Upper lobe of right lung (tissue), 1 donor: ENCODE data around the gene NCOR2. TPM values are rescaled to one million over a fixed set of nuclear protein-coding genes. Genes with fewer than 3 reads are reported as not detected.

Experiments
- ATAC-seq: fragments of 200-7000 bp; cut with Tn5 transposase; one replicate; pipeline ENCODE4 v1.9.1; 2020; ENCODE audit warnings: mild to moderate bottlenecking, moderate library complexity
- DNase-seq: peaks from one replicate; pipeline ENCODE4 v3.0.0-alpha.2; 2020
- H3K27ac ChIP-seq: fragments of 200-600 bp; one replicate; pipeline ENCODE4 v1.8.0; 2022
- H3K27me3 ChIP-seq: fragments of 200-600 bp; one replicate; pipeline ENCODE4 v1.8.0; 2022; ENCODE audit warnings: mild to moderate bottlenecking
- H3K36me3 ChIP-seq: fragments of 200-600 bp; one replicate; pipeline ENCODE4 v1.8.0; 2022
- H3K4me1 ChIP-seq: fragments of 200-600 bp; one replicate; pipeline ENCODE4 v1.8.0; 2022
- H3K4me3 ChIP-seq: fragments of 200-600 bp; one replicate; pipeline ENCODE4 v1.8.0; 2022; ENCODE audit warnings: mild to moderate bottlenecking
- H3K9me3 ChIP-seq: fragments of 200-600 bp; one replicate; pipeline ENCODE4 v1.8.0; 2022
- intact Hi-C: fragments of 100-400 bp; cut with DNase I; formaldehyde crosslinking; loops from one replicate; pipeline ENCODE4 v1.11.0; 2022
- total RNA-seq: library from RNA; stranded (reverse); fragmentation: NEBNext Ultra II Directional; extraction: Animal tissue kit (Norgen Biotek cat#: 25700); gene quantifications from one replicate; pipeline ENCODE4 v1.2.1, GENCODE V29; 2021
- TF ChIP-seq, protein P1 (sequence below): fragments of 200-600 bp; IDR thresholded peaks from one replicate; pipeline ENCODE4 v1.8.0; 2022; ENCODE audit warnings: antibody characterized with exemption
- donor health status: DM: no; HTN: yes; CAD: no; lungs with severe emphysema.

NCOR2 gene
- total RNA-seq, 1 donor from 2014 or later, result 336 TPM

DNA sequence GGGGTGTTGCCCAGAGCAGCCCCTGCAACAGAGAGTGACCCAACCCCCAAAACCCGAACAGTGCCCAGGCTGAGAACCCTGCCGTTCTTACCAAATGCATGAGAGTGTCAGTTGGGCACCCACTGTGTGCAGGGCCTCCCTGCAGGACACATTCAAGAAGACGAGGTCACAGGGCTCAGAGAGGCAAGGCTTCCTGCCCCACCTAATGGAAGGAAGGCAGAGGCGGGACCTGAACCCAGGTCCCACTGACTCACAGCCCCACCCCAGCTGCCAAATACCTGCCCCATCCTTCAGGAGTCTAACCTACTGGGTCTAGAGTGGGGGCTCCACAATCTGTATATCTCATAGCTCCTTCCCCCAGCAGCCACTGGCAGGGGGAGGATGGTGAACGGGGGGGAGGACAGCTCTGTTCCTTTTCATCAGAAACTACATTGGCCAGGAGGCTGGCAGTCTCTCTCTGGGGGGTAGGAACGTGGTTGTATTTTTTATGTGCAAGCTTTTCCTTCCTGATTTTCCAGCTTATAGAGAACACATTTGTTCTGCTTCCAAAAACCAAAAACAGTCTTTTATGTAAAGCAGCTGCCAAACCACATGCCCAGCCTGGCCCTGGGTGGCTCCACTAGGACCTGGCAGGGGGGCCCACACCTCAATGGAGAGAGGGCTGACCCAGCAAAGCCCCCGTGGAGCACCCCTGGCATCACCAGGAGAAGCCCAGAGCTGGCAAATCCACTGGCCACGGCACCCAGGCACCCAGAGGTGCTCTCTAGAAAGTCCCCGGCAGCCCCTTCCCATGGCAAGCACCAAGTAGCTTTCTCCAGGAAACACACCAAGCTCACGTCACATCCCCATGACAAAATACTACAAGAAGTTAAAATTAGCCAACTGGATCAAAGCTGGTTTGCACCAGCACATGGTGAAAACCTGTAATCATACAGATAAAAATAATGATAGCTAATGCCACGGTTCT, 17.0 kb downstream of the NCOR2 start:
- TF ChIP-seq, protein P1, sequence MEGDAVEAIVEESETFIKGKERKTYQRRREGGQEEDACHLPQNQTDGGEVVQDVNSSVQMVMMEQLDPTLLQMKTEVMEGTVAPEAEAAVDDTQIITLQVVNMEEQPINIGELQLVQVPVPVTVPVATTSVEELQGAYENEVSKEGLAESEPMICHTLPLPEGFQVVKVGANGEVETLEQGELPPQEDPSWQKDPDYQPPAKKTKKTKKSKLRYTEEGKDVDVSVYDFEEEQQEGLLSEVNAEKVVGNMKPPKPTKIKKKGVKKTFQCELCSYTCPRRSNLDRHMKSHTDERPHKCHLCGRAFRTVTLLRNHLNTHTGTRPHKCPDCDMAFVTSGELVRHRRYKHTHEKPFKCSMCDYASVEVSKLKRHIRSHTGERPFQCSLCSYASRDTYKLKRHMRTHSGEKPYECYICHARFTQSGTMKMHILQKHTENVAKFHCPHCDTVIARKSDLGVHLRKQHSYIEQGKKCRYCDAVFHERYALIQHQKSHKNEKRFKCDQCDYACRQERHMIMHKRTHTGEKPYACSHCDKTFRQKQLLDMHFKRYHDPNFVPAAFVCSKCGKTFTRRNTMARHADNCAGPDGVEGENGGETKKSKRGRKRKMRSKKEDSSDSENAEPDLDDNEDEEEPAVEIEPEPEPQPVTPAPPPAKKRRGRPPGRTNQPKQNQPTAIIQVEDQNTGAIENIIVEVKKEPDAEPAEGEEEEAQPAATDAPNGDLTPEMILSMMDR, result no peak
- no peaks in the 10 kb centered on the region for H3K9me3 ChIP-seq
- no peaks in the 10 kb centered on the region for H3K36me3 ChIP-seq
- no peaks in the 10 kb centered on the region for H3K27me3 ChIP-seq
- no peak overlapping the region for H3K4me3 ChIP-seq
- peak overlapping the region; percentile 78 for H3K27ac ChIP-seq
- DNase-seq (no peak), ATAC-seq (peak; percentile 8)
- H3K4me1 ChIP-seq, result peaks cover 79% of the 10 kb centered on the region
- intact Hi-C loops, result no loop called here

DNA sequence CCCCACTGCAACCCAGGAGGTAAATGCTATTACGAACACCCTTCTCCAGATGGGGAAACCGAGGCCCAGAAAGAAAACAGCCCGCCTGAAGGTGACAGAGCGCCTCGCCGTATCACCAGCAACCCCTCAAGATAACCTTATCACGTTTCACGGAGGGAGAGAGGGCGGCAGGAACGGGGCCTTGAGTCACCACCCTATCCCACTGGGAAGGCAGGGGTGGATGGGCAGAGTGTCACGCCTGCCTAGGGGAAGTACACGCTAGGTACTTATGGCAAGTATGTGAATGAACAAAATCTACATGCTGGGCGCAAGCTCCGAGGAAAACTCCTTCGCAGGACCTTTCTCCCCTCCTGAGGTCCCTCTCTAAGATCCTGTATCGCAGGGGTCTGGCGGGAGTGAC, 17.8 kb downstream of the NCOR2 start:
- H3K27ac ChIP-seq, result peak overlapping the region; percentile 78
- peak; percentile 38 for ATAC-seq
- no peak for DNase-seq
- intact Hi-C loops, result no loop called here
- peaks cover 78% of the 10 kb centered on the region for H3K4me1 ChIP-seq
- no peak overlapping the region for H3K4me3 ChIP-seq
- H3K36me3 ChIP-seq, result no peaks in the 10 kb centered on the region
- no peaks in the 10 kb centered on the region for H3K27me3 ChIP-seq
- no peaks in the 10 kb centered on the region for H3K9me3 ChIP-seq
- TF ChIP-seq, protein P1, result no peak

DNA sequence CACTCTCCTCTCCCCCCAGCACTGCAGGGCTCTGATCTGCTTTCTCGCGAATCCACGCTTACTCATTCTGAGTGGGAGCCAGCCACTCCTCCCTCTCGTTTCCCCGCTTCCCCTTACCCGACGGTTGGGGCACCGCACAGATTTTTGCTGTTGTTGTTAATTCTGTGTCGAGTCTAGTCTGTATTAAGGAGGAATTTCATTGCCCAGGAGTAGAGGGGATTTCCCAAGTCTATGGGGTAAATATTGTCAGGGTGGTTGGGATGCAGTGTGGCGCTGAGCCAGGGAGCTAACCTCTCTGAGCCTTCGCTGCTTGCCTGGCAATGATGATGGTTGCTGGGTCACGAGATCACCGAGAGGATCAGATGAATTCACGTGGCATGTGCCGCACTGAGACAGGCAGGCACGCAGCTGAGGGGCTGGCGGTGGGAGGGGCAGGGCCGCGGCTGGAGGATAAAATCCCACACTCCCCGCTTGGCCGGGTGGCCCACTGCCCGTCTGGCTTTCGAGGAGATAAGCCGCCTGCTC, 18.5 kb downstream of the NCOR2 start:
- peak; percentile 75 for DNase-seq
- intact Hi-C loops, result no loop called here

DNA sequence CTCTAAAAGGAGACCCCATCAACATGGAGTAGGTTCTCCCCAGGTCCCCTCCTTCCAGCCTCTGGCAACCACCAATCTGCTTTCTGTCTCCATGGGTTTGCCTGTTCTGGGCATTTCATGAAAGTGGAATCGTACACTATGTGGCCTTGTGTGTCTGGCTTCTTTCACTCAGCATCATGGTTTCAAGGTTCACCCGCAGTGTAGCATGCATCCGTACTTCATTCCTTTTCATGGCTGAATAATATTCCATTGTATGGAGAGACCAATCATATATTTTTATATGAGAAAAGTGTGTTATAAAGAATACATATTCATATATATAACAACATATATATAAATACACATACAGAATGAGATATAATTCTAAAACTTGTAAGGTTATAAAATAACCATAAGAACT, 19.8 kb downstream of the NCOR2 start:
- no peak overlapping the region for H3K4me3 ChIP-seq
- H3K9me3 ChIP-seq, result no peaks in the 10 kb centered on the region
- DNase-seq (no peak), ATAC-seq (no peak)
- H3K36me3 ChIP-seq, result no peaks in the 10 kb centered on the region
- TF ChIP-seq, protein P1, result no peak
- no peaks in the 10 kb centered on the region for H3K27me3 ChIP-seq
- H3K27ac ChIP-seq, result no peak overlapping the region
- intact Hi-C loops, result no loop called here
- H3K4me1 ChIP-seq, result peaks cover 86% of the 10 kb centered on the region

More for the DNA sequence above, 18.5 kb downstream of the NCOR2 start:
- Histone ChIP-seq H3K27me3 (no peaks in the 10 kb centered on the region), H3K4me3 (no peak overlapping the region), H3K27ac (peak overlapping the region; percentile 66), H3K36me3 (no peaks in the 10 kb centered on the region), H3K9me3 (no peaks in the 10 kb centered on the region), H3K4me1 (peaks cover 78% of the 10 kb centered on the region)
- peak; percentile 60 for ATAC-seq
- TF ChIP-seq, protein P1, result no peak

DNA sequence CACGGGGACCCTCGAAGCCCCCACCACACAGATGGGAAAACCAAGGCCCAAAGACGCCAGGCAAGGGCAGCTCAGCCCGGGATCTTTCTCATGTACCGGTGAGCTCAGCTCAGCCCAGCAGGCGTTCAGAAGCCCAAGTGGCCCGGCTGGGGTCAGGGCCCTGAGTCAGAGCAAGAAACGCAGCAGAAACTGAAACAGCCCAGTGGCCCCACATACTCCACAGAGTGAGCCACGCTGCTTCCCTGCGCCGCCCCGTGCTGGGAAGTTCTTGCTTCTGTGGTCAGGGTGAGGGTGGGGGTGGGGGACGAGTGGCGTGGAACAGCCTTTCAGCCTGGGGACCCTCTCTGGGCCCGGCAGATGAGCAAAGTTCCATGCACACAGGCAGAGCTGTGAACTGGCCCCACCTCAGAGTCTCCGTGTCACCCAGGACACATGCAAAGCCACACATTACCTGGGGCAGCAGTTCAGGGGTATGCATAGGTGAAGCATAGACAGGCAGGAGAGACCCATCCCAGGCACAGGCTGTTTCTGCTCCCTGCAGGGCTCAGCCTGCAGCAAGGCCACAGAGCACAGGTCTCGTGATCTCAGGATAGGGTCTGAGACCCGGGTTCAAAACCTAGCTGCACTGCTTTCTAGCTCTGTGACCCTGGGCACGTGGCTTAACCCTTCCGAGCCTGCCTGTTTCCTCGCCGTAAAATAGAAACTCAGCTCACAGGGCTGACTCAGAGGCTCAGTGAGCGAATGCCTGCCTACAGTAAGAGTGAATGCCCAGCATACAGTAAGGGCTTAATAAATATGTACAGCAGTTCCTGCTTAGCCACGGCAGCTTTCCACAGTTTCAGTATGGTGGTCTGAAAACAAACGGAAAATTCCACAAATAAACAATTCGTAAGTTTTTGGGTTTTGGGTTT, 21.6 kb downstream of the NCOR2 start:
- Histone ChIP-seq H3K27me3 (no peaks in the 10 kb centered on the region), H3K9me3 (no peaks in the 10 kb centered on the region), H3K36me3 (no peaks in the 10 kb centered on the region), H3K4me3 (no peak overlapping the region), H3K27ac (no peak overlapping the region), H3K4me1 (peaks cover 76% of the 10 kb centered on the region)
- DNase-seq (peak; percentile 70), ATAC-seq (peak; percentile 41)
- TF ChIP-seq, protein P1, result no peak
- intact Hi-C loops, result no loop called here
